K562 (cell line): ENCODE data around the gene STT3B. TPM values are rescaled to one million over a fixed set of nuclear protein-coding genes. Genes with fewer than 3 reads are reported as not detected.
A peak's percentile ranks its signal among the peaks of the same experiment; 100 is the strongest.

Experiments used
- ARID2 ChIP-seq: fragments of 450-650 bp; IDR thresholded peaks from 2 replicates; pipeline ENCODE4 v1.6.1; 2017; ENCODE audit warnings: antibody characterized with exemption, mild to moderate bottlenecking
- BCL6 ChIP-seq: fragments of 250-450 bp; sonication (Bioruptor Pico); IDR thresholded peaks from 2 replicates; pipeline ENCODE4 v1.4.0; 2020
- CREB5 ChIP-seq: fragments of 250-450 bp; sonication (Bioruptor Pico); IDR thresholded peaks from 2 replicates; pipeline ENCODE4 v1.5.0; 2020; ENCODE audit warnings: mild to moderate bottlenecking
- HSF4 ChIP-seq: fragments of 250-450 bp; sonication (Bioruptor Pico); IDR thresholded peaks from 2 replicates; pipeline ENCODE4 v2.1.2; 2022; ENCODE audit warnings: mild to moderate bottlenecking, moderate library complexity, borderline replicate concordance
- ID3 ChIP-seq, 2 experiments: fragments of 250-450 bp in 1 of 2; fragments of 450-650 bp in 1 of 2; sonication (Bioruptor Pico) in 1 of 2; IDR thresholded peaks; 2 replicates each; pipeline versions ENCODE4 v1.6.1 to v1.8.0; 2016 to 2021; ENCODE audit warnings: mild to moderate bottlenecking in 2 of 2, moderate library complexity in 2 of 2, missing compliant biosample characterization in 1 of 2, missing genetic modification characterization in 1 of 2
- MBD2 ChIP-seq: sonication (generic); IDR thresholded peaks from 2 replicates; pipeline ENCODE4 v1.6.1; 2016; ENCODE audit warnings: low read depth, borderline replicate concordance
- MEF2D ChIP-seq: conservative IDR thresholded peaks from 2 replicates; pipeline ENCODE4 v1.6.1; 2016; ENCODE audit warnings: low read depth, missing genetic modification characterization, missing compliant biosample characterization
- NCOR1 ChIP-seq: fragments of 450-650 bp; IDR thresholded peaks from 2 replicates; pipeline ENCODE4 v1.6.1; 2016; ENCODE audit warnings: mild to moderate bottlenecking, moderate library complexity
- PHB ChIP-seq: fragments of 250-450 bp; sonication (Bioruptor Pico); IDR thresholded peaks from 2 replicates; pipeline ENCODE4 v1.5.0; 2021
- RBFOX2 ChIP-seq: fragments of 200-400 bp; formaldehyde crosslinking; IDR thresholded peaks from 2 replicates; pipeline ENCODE4 v1.6.1; 2017; ENCODE audit warnings: low read depth, mild to moderate bottlenecking, low read length, moderate library complexity
- RUNX1 ChIP-seq: sonication (generic); IDR thresholded peaks from 2 replicates; pipeline ENCODE4 v1.6.1; 2016; ENCODE audit warnings: antibody characterized with exemption, low read depth
- SMAD2 ChIP-seq: fragments of 150-350 bp; IDR thresholded peaks from 2 replicates; pipeline ENCODE4 v1.6.1; 2014; ENCODE audit warnings: low read depth, mild to moderate bottlenecking, low read length
- SOX6 ChIP-seq: fragments of 450-650 bp; IDR thresholded peaks from 2 replicates; pipeline ENCODE4 v1.6.1; 2014; ENCODE audit warnings: mild to moderate bottlenecking
- TFE3 ChIP-seq: fragments of 450-650 bp; formaldehyde crosslinking; IDR thresholded peaks from 2 replicates; pipeline ENCODE4 v1.4.0; 2020; ENCODE audit warnings: mild to moderate bottlenecking, mixed read lengths
- USF2 ChIP-seq: sonication (generic); formaldehyde crosslinking; IDR thresholded peaks from 2 replicates; pipeline ENCODE4 v1.5.0; 2020; ENCODE audit warnings: missing genetic modification reagents
- ZBTB43 ChIP-seq: sonication (generic); formaldehyde crosslinking; IDR thresholded peaks from 2 replicates; pipeline ENCODE4 v1.8.0; 2023; ENCODE audit warnings: mild to moderate bottlenecking, missing genetic modification reagents
- ZNF239 ChIP-seq: fragments of 250-450 bp; sonication (Bioruptor Pico); IDR thresholded peaks from 2 replicates; pipeline ENCODE4 v1.4.0; 2020; ENCODE audit warnings: mild to moderate bottlenecking
- ZNF253 ChIP-seq: fragments of 250-450 bp; sonication (Bioruptor Pico); conservative IDR thresholded peaks from 2 replicates; pipeline ENCODE4 v1.6.1; 2021; ENCODE audit warnings: mild to moderate bottlenecking
- ZNF41 ChIP-seq: fragments of 250-450 bp; sonication (Bioruptor Pico); conservative IDR thresholded peaks from 2 replicates; pipeline ENCODE4 v1.4.0; 2020; ENCODE audit warnings: mild to moderate bottlenecking
- ZNF740 ChIP-seq, 3 experiments: fragments of 200-800 bp in 1 of 3; sonication (Bioruptor generic) in 1 of 3; sonication (generic) in 1 of 3; formaldehyde crosslinking in 1 of 3; IDR thresholded peaks; 2 replicates each; pipeline versions ENCODE4 v1.6.1 to v1.8.0; 2016 to 2022; ENCODE audit warnings: mild to moderate bottlenecking in 2 of 3, missing compliant biosample characterization in 2 of 3, missing genetic modification characterization in 2 of 3, missing genetic modification reagents in 1 of 3
- polyA plus RNA-seq, 8 experiments: library from polyadenylated mRNA; depleted of rRNA in 4 of 8; stranded (reverse) in 5 of 8; unstranded in 3 of 8; fragments of >200 nt; fragmentation: Nextera tagmentation in 2 of 8; fragmentation: Illumina TruSeq in 1 of 8; extraction: Ambion mirVana in 2 of 8; extraction: Trizol in 1 of 8; gene quantifications; 2 replicates each; pipeline versions ENCODE4 v1.2.1 to v1.2.3, GENCODE V29; 2011 to 2014; ENCODE audit warnings: inconsistent platforms in 1 of 8, missing spikeins in 1 of 8
- total RNA-seq, 7 experiments: library from RNA; depleted of rRNA in 6 of 7; stranded (reverse); fragments of >200 nt in 6 of 7; fragmentation: Illumina TruSeq in 2 of 7; extraction: Trizol in 2 of 7; gene quantifications; 2 replicates each; pipeline versions ENCODE4 v1.2.1 to v1.2.3, GENCODE V29; 2011 to 2021; ENCODE audit warnings: low replicate concordance in 1 of 7

Gene STT3B
- total and polyA plus RNA-seq, 9 of the 15 experiments (the other 6 are each of a cell fraction or from before 2014, with no cell fraction given) = 22.4 to 147 (median 100) TPM

GRCh38 chr3:31532587-31533168 is at the start of gene STT3B (continued):
- TF ChIP-seq HSF4 = no peak
- no peak for TF ChIP-seq ZNF41 (CRISPR knock-in tag)
- no peak for TF ChIP-seq ZNF253
- TF ChIP-seq TFE3 (CRISPR knock-in tag) = no peak
- no peak for TF ChIP-seq ID3 (CRISPR knock-in tag; IDR thresholded peaks at IDR 0.05)
- no peak for TF ChIP-seq ID3 (tag; IDR thresholded peaks at IDR 0.05)
- no peak for TF ChIP-seq SOX6
- TF ChIP-seq NCOR1 = no peak
- TF ChIP-seq BCL6 (CRISPR knock-in tag) = no peak
- no peak for TF ChIP-seq PHB (CRISPR knock-in tag)
- no peak for TF ChIP-seq ZBTB43 (CRISPR knock-in tag)
- no peak for TF ChIP-seq ARID2
- no peak for TF ChIP-seq ZNF239 (CRISPR knock-in tag)
- TF ChIP-seq SMAD2 = no peak
- TF ChIP-seq USF2 (CRISPR knock-in tag) = no peak
- TF ChIP-seq MEF2D (tag) = no peak
- peak; percentile 60 for TF ChIP-seq RBFOX2
- TF ChIP-seq CREB5 = no peak
- no peak; the same call in 1 of the 2 replicates for TF ChIP-seq MBD2
- 0 out of 2 replicates have a peak, but pooled peaks have one; percentile 7 for TF ChIP-seq ZNF740 (CRISPR knock-in tag; IDR thresholded peaks at IDR 0.05)
- TF ChIP-seq ZNF740 (tag; IDR thresholded peaks at IDR 0.05) = no peak; a peak in 1 of 4 replicates
- TF ChIP-seq RUNX1 = no peak
